ENCODE data around the gene ARL6IP1.

ARL6IP1 gene

GRCh38 chr16:18833707-18834505, 32.6 kb upstream of the ARL6IP1 start:
- DNase-seq (ENCODE audit: extremely low read depth, low read depth), result no peak
- TF ChIP-seq CTCF (IDR thresholded peaks at IDR 0.05; ENCODE audit: low read depth, low read length), result no peak

- TF ChIP-seq CTCF (IDR thresholded peaks at IDR 0.05; ENCODE audit: low read depth, low read length), result no peak
- no peak for DNase-seq (ENCODE audit: extremely low read depth, low read depth)
Measured at GRCh38 chr16:18832613-18833012, 31.3 kb upstream of the ARL6IP1 start.

GRCh38 chr16:18832006-18832405, 30.7 kb upstream of the ARL6IP1 start:
- no peak for DNase-seq (ENCODE audit: extremely low read depth, low read depth)
- no peak for TF ChIP-seq CTCF (IDR thresholded peaks at IDR 0.05; ENCODE audit: low read depth, low read length)

GRCh38 chr16:18829251-18829650, 27.9 kb upstream of the ARL6IP1 start:
- no peak for TF ChIP-seq CTCF (IDR thresholded peaks at IDR 0.05; ENCODE audit: low read depth, low read length)
- no peak for DNase-seq (ENCODE audit: extremely low read depth, low read depth)

- no peak for DNase-seq (ENCODE audit: extremely low read depth, low read depth)
- TF ChIP-seq CTCF (IDR thresholded peaks at IDR 0.05; ENCODE audit: low read depth, low read length), result no peak
Measured at GRCh38 chr16:18827890-18828289, 26.5 kb upstream of the ARL6IP1 start.

GRCh38 chr16:18816286-18816685, 14.9 kb upstream of the ARL6IP1 start:
- DNase-seq (ENCODE audit: extremely low read depth, low read depth), result no peak
- TF ChIP-seq CTCF (IDR thresholded peaks at IDR 0.05; ENCODE audit: low read depth, low read length), result no peak

GRCh38 chr16:18811925-18812324, 10.6 kb upstream of the ARL6IP1 start:
- DNase-seq (ENCODE audit: extremely low read depth, low read depth), result no peak
- no peak for TF ChIP-seq CTCF (IDR thresholded peaks at IDR 0.05; ENCODE audit: low read depth, low read length)

Measured in AG09319 (cell line).